ENCODE results near the gene ATP9A. TPM values are rescaled to one million over a fixed set of nuclear protein-coding genes. Genes with fewer than 3 reads are reported as not detected.

ATP9A gene
- total RNA-seq, 4 donors from 2014 or later = 52.5 to 72.8 (median 61.7) TPM

DNA sequence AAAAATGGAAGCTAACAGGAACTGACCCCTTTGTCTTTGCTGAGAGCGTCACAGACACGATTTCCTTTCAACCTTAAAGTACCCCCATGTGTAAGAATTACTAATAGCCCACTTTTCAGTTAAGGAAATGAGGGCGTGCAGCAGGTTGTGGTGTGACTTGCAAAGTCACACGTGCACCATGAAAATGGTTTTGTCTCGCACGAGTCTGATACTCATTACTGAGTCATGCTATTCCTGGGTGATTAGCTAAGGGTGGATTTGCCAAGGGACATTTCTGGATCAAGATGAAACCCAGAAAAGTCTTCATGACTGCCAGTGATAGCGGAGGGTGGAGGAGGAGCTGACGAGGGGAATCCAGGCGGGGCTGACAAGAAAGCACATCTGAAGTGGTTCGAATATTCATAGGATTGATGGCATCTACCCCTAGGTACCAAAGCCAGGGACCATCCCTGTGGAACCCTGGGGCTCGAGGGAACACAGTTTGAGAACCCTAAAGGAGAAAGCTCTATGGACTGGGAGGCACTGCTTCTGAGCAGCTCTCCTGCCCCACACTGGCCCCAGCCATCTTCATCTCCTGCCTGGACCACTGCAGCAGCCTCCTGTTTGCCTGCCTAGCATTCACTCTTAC is 213.5 kb downstream of the ATP9A start:
- H3K27me3 ChIP-seq = no peaks in the 10 kb centered on the region
- no peak overlapping the region for H3K4me3 ChIP-seq (replicated peaks in 1 of 3)
- H3K36me3 ChIP-seq = no peaks in the 10 kb centered on the region
- H3K4me1 ChIP-seq = no peaks in the 10 kb centered on the region
- no peak overlapping the region for H3K27ac ChIP-seq
- H3K9me3 ChIP-seq = no peaks in the 10 kb centered on the region
- no peak for DNase-seq
- 74 to 78% methylated on average over 11 of the region's 11 CpGs for WGBS, 2 donors
- intact Hi-C loops (cut with DNase I) = no loop called here
- TF ChIP-seq POLR2A (IDR thresholded peaks at IDR 0.05) = no peak
- TF ChIP-seq, protein P1, sequence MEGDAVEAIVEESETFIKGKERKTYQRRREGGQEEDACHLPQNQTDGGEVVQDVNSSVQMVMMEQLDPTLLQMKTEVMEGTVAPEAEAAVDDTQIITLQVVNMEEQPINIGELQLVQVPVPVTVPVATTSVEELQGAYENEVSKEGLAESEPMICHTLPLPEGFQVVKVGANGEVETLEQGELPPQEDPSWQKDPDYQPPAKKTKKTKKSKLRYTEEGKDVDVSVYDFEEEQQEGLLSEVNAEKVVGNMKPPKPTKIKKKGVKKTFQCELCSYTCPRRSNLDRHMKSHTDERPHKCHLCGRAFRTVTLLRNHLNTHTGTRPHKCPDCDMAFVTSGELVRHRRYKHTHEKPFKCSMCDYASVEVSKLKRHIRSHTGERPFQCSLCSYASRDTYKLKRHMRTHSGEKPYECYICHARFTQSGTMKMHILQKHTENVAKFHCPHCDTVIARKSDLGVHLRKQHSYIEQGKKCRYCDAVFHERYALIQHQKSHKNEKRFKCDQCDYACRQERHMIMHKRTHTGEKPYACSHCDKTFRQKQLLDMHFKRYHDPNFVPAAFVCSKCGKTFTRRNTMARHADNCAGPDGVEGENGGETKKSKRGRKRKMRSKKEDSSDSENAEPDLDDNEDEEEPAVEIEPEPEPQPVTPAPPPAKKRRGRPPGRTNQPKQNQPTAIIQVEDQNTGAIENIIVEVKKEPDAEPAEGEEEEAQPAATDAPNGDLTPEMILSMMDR (IDR thresholded peaks at IDR 0.05) = no peak

DNA sequence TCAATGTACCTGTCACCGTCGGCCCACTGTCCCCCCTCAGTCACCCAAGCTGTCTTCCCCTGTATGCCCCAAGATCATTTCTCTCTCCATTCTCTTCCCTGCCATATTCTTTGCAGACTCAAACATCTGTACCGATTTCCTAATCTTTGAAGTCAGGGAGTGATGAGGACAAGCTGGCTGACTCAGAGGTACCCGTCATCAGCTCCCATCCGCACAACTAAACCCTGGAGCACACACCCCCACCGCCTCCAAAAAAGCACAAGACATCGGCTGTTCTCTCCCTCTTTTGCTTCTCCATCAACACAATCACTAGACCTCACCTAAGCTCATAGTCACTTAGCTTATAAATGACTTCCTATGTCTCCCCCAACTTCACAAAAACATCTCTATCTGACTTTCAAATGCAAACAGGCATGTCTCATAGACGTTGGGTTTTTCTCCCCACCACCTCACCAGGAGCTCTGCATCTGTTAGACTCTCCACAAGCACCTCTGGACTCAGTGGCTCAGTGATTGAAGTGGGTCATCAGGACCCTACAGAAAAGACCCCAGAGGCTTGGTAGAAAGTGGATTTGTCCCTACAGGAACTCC is 214.2 kb downstream of the ATP9A start:
- DNase-seq = no peak
- H3K27me3 ChIP-seq = no peaks in the 10 kb centered on the region
- WGBS, 2 donors = 72 to 74% methylated on average over 8 of the region's 8 CpGs
- H3K4me3 ChIP-seq (replicated peaks in 1 of 3) = no peak overlapping the region
- TF ChIP-seq POLR2A (IDR thresholded peaks at IDR 0.05) = no peak
- TF ChIP-seq, protein P1 (IDR thresholded peaks at IDR 0.05) = no peak
- intact Hi-C loops (cut with DNase I) = no loop called here
- H3K36me3 ChIP-seq = no peaks in the 10 kb centered on the region
- H3K4me1 ChIP-seq = no peaks in the 10 kb centered on the region
- H3K27ac ChIP-seq = no peak overlapping the region
- H3K9me3 ChIP-seq = no peaks in the 10 kb centered on the region

DNA sequence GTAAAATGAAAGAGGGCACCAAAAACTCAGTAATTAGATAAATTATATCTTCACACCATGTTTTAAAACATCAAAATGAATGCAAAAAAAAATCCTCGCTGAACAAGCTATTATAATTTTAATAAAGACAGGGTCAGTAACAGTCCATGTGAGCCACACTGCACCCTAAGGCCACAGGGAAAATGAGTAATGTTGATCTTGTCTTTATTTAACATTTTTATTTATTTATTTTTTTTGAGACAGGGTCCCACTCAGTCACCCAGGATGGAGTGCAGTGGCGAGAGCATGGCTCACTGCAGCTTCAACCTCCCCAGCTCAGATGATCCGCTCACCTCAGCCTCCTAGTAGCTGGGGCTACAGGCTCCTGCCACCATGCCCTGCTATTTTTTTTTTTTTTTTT is 217.0 kb downstream of the ATP9A start:
- TF ChIP-seq, protein P1 (IDR thresholded peaks at IDR 0.05) = no peak
- no peak for TF ChIP-seq POLR2A (IDR thresholded peaks at IDR 0.05)
- Histone ChIP-seq H3K4me1 (no peaks in the 10 kb centered on the region), H3K4me3 (replicated peaks in 1 of 3) (no peak overlapping the region), H3K27ac (no peak overlapping the region), H3K27me3 (no peaks in the 10 kb centered on the region), H3K9me3 (no peaks in the 10 kb centered on the region), H3K36me3 (no peaks in the 10 kb centered on the region)
- DNase-seq = no peak
- intact Hi-C loops (cut with DNase I) = no loop called here
- 95 to 98% methylated on average over 3 of the region's 3 CpGs for WGBS, 2 donors

DNA sequence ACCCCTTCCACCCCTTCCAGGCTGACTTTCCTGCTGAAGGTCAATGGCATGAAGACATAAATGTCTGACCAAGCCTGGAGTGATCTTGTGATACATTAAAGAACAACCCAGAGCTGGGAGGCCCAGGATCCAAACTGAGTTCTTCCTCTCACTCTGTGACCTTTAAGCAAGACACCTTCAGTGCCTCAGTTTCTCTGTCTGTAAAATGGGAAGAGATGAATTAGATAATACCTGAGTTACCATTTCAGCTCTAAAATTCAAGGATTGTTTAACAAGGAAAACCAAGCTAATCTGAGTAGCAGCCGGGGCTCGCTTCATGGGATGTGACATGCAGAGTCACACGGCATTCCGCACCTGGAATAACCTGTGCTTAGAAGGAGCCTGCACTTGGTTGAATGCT is 218.7 kb downstream of the ATP9A start:
- Histone ChIP-seq H3K4me3 (replicated peaks in 1 of 3) (no peak overlapping the region), H3K9me3 (no peaks in the 10 kb centered on the region), H3K27ac (no peak overlapping the region), H3K36me3 (no peaks in the 10 kb centered on the region), H3K27me3 (no peaks in the 10 kb centered on the region), H3K4me1 (no peaks in the 10 kb centered on the region)
- TF ChIP-seq, protein P1 (IDR thresholded peaks at IDR 0.05) = no peak
- no peak for TF ChIP-seq POLR2A (IDR thresholded peaks at IDR 0.05)
- intact Hi-C loops (cut with DNase I) = no loop called here
- 96 to 99% methylated on average over 4 of the region's 4 CpGs for WGBS, 2 donors
- DNase-seq = no peak

DNA sequence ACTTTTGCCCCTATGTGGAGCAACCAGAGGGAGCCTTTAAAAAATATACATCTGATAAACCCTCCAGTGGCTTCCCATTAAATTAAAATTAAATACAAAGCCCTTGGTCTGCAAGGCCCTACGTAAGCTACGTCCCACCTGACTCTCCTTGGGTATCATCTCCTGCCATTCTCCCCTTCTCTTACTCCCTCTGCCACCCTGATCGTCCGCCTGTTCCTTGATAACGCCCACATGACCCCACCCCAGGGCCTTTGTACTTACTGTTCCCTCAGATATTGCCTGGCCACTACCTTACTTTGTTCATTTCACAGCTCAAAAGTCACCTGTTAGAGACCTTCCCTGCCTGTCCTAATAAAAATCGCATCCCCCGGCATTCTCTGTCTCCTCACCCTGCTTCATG is 220.2 kb downstream of the ATP9A start:
- H3K4me1 ChIP-seq = peaks cover 8% of the 10 kb centered on the region in 2 donors
- H3K27me3 ChIP-seq = no peaks in the 10 kb centered on the region
- TF ChIP-seq, protein P1 (IDR thresholded peaks at IDR 0.05) = no peak
- no peak for TF ChIP-seq POLR2A (IDR thresholded peaks at IDR 0.05)
- intact Hi-C loops (cut with DNase I) = no loop called here
- no peaks in the 10 kb centered on the region for H3K36me3 ChIP-seq
- no peak overlapping the region for H3K27ac ChIP-seq
- no peaks in the 10 kb centered on the region for H3K9me3 ChIP-seq
- no peak for DNase-seq
- no peak overlapping the region for H3K4me3 ChIP-seq (replicated peaks in 1 of 3)
- 95 to 96% methylated on average over 7 of the region's 7 CpGs for WGBS, 2 donors
